Brain microvascular endothelial cell (primary cell): ENCODE measurements around the gene CLNK.

Source experiments
- DNase-seq: peaks from one replicate; pipeline ENCODE4 v3.0.0-alpha.2; 2020
- H3K27ac ChIP-seq: fragments of 250-450 bp; sonication (Bioruptor Pico); 2 replicates; pipeline ENCODE4 v1.5.1; 2020; ENCODE audit warnings: mild to moderate bottlenecking, moderate library complexity
- H3K27me3 ChIP-seq: fragments of 250-450 bp; sonication (Bioruptor Pico); replicated peaks from 2 replicates; pipeline ENCODE4 v1.5.1; 2020; ENCODE audit warnings: mild to moderate bottlenecking
- H3K36me3 ChIP-seq: fragments of 250-450 bp; sonication (Bioruptor Pico); replicated peaks from 2 replicates; pipeline ENCODE4 v1.5.1; 2020; ENCODE audit warnings: mild to moderate bottlenecking
- H3K4me3 ChIP-seq: 2 replicates; pipeline ENCODE4 v1.5.1; 2011; ENCODE audit warnings: low read depth, mild to moderate bottlenecking, control low read depth, low read length, moderate library complexity
- in situ Hi-C: cut with HindIII; loops from 2 replicates; pipeline ENCODE4 v1.10.0; 2017; ENCODE audit warnings: low sequenced_read_pairs, low pct_ligation_motif_present
- TF ChIP-seq, protein P1 (sequence below): IDR thresholded peaks from 2 replicates; pipeline ENCODE4 v1.5.1; 2011; ENCODE audit warnings: low read depth, mild to moderate bottlenecking, moderate library complexity, low read length, control low read depth, inconsistent platforms; ENCODE audit errors: missing control alignments

CLNK gene

DNA sequence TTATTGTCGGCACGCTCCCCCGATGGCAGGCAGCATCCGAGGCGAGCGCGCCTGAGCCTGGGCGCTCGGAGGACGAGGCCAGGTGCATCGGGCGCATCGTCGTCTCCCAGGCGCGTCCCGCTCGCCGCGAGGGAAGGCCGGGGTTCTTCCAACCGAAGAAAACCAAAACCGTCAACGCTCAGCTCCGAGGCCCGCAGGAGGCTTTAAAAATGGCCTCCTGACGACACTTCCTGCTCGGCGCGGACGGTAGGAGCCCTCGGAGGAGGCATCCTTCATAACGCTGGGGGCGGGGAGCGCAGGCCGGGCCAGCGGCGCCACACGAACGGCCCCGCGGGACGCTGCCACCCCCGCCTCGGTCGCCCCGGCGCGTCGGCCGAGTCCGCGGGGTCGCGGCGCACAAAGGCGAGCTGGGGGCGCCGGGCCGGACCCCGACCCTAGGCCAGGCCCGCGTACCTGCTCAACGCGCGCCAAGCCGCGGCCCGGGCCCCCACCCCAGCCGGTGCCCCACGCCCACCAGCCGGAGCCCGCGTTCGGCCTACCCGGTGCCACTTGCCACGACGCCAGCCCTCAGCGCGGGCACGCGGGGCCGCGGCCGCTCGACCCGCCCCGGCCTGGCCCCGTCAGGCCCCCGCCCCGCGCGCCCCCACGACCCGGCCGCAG lies 227.8 kb downstream of the CLNK start:
- Histone ChIP-seq H3K27me3 (peaks cover under 1% of the 10 kb centered on the region), H3K4me3 (peak overlapping the region; percentile 68), H3K36me3 (peaks cover 18% of the 10 kb centered on the region), H3K27ac (peak overlapping the region; percentile 59)
- in situ Hi-C loops, result no loop called here
- TF ChIP-seq, protein P1, sequence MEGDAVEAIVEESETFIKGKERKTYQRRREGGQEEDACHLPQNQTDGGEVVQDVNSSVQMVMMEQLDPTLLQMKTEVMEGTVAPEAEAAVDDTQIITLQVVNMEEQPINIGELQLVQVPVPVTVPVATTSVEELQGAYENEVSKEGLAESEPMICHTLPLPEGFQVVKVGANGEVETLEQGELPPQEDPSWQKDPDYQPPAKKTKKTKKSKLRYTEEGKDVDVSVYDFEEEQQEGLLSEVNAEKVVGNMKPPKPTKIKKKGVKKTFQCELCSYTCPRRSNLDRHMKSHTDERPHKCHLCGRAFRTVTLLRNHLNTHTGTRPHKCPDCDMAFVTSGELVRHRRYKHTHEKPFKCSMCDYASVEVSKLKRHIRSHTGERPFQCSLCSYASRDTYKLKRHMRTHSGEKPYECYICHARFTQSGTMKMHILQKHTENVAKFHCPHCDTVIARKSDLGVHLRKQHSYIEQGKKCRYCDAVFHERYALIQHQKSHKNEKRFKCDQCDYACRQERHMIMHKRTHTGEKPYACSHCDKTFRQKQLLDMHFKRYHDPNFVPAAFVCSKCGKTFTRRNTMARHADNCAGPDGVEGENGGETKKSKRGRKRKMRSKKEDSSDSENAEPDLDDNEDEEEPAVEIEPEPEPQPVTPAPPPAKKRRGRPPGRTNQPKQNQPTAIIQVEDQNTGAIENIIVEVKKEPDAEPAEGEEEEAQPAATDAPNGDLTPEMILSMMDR, result no peak
- peak; percentile 41 for DNase-seq

GRCh38 chr4:10456260-10456594 lies 228.3 kb downstream of the CLNK start:
- H3K27me3 ChIP-seq, result no peaks in the 10 kb centered on the region
- peak overlapping the region; percentile 59 for H3K27ac ChIP-seq
- in situ Hi-C loops, result no loop called here
- H3K36me3 ChIP-seq, result peaks cover 20% of the 10 kb centered on the region
- DNase-seq, result no peak
- TF ChIP-seq, protein P1, result no peak
- peak overlapping the region; percentile 68 for H3K4me3 ChIP-seq

GRCh38 chr4:10455133-10455532 lies 229.4 kb downstream of the CLNK start:
- TF ChIP-seq, protein P1, result no peak

DNA sequence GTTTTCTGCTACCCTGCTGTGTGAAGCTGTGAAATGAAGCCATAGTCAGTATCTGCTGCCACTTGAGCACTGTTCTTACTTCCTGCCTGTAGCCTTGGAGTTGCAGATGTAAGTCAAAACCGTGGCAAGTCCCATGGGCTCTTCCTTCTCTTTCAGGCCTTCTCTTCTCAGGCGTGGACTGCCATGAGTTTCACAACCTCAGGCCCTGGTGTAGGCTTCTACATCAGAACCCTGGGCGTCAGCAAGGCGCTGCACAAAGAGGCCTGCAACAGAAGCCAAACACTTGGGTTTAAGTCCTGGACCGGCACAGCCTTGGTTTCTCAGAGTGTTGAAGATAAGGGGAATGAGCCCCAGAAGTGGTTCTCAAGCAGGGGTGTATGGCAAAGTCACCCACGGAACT lies 229.8 kb downstream of the CLNK start:
- Histone ChIP-seq H3K27me3 (no peaks in the 10 kb centered on the region), H3K27ac (no peak overlapping the region), H3K36me3 (peaks cover 29% of the 10 kb centered on the region), H3K4me3 (no peak overlapping the region)
- TF ChIP-seq, protein P1, result no peak
- no peak for DNase-seq
- in situ Hi-C loops, result no loop called here

More at GRCh38 chr4:10455133-10455532, 229.4 kb downstream of the CLNK start:
- H3K4me3 ChIP-seq, result no peak overlapping the region
- H3K27me3 ChIP-seq, result no peaks in the 10 kb centered on the region
- in situ Hi-C loops, result no loop called here
- H3K36me3 ChIP-seq, result peaks cover 25% of the 10 kb centered on the region
- no peak for DNase-seq
- H3K27ac ChIP-seq, result no peak overlapping the region

DNA sequence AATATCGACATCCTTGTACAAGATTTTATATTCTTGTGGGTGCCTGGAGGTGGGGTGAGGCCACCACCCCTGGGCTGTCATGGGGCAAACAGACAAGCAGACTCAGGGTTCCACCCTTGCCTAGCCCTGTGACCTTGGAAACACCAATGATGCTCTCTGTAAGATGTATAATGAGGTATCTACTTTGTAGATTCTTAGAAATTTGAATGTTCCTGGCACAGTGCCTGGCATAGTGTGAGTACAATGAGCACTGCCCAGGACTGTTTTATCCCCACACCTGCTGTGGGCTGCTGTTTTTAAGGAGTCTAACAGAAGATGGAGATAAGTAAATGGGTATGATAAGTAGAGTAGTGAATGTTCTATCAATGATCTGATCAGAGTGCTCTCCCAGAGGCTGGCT lies 230.4 kb downstream of the CLNK start:
- no peak for DNase-seq
- Histone ChIP-seq H3K4me3 (no peak overlapping the region), H3K27me3 (no peaks in the 10 kb centered on the region), H3K36me3 (peaks cover 29% of the 10 kb centered on the region), H3K27ac (no peak overlapping the region)
- in situ Hi-C loops, result no loop called here
- TF ChIP-seq, protein P1, result no peak

DNA sequence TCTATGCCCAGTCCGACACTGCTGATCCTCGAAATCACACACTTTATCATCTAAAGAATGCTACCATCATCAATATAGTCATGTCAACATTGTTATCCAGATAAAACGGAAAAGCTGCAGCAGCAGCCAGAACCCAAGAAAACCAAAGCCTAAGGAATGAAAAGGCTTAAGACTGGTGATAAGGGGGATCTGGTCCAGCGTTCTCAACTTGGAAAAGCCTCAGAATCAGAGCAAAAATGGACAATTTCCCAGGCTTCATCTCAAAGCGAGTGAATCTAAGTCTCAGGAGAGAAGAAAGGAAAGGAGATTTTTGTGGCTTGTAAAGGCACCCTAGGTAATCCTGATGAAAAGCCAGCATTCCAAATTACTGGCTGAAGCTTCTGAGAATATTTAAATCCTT lies 235.6 kb downstream of the CLNK start:
- no peak overlapping the region for H3K27ac ChIP-seq
- H3K27me3 ChIP-seq, result no peaks in the 10 kb centered on the region
- no peak for DNase-seq
- peaks cover 46% of the 10 kb centered on the region for H3K36me3 ChIP-seq
- in situ Hi-C loops, result no loop called here
- TF ChIP-seq, protein P1, result no peak
- H3K4me3 ChIP-seq, result no peak overlapping the region
